Spleen (tissue), 11 donors: ENCODE results near the gene SUV39H2. TPM values are rescaled to one million over a fixed set of nuclear protein-coding genes. Genes with fewer than 3 reads are reported as not detected.

ENCODE experiments used
- DNase-seq: peaks from one replicate; pipeline ENCODE4 v3.0.0-alpha.2; 2020
- H3K27ac ChIP-seq, 8 donors: fragments of 200-600 bp; sonication (generic) in 7 of 8; 1 replicate in 4 of 8; 2 replicates in 4 of 8; pipeline versions ENCODE4 v1.5.0 to v1.8.0; 2016 to 2021; ENCODE audit warnings: inconsistent platforms in 4 of 8, mild to moderate bottlenecking in 4 of 8, moderate library complexity in 1 of 8
- H3K27me3 ChIP-seq, 7 donors: fragments of 200-600 bp; sonication (generic) in 6 of 7; replicated peaks in 1 of 7; 1 replicate in 4 of 7; 2 replicates in 3 of 7; pipeline versions ENCODE4 v1.5.0 to v1.8.0; 2016 to 2021; ENCODE audit warnings: inconsistent platforms in 3 of 7, mild to moderate bottlenecking in 1 of 7
- H3K36me3 ChIP-seq, 6 donors: fragments of 200-600 bp; sonication (generic) in 5 of 6; 1 replicate in 4 of 6; 2 replicates in 2 of 6; pipeline versions ENCODE4 v1.5.0 to v1.8.0; 2016 to 2021; ENCODE audit warnings: inconsistent platforms in 2 of 6
- H3K4me1 ChIP-seq, 6 donors: fragments of 200-600 bp; sonication (generic) in 5 of 6; 1 replicate in 3 of 6; 2 replicates in 3 of 6; pipeline versions ENCODE4 v1.5.0 to v1.8.0; 2016 to 2021; ENCODE audit warnings: inconsistent platforms in 3 of 6
- H3K4me3 ChIP-seq, 8 donors: fragments of 200-600 bp; sonication (generic) in 7 of 8; 1 replicate in 4 of 8; 2 replicates in 4 of 8; pipeline versions ENCODE4 v1.5.0 to v1.8.0; 2016 to 2021; ENCODE audit warnings: inconsistent platforms in 4 of 8, mild to moderate bottlenecking in 4 of 8, moderate library complexity in 2 of 8
- H3K9me3 ChIP-seq, 8 donors: fragments of 200-600 bp; sonication (generic) in 7 of 8; 1 replicate in 4 of 8; 2 replicates in 4 of 8; pipeline versions ENCODE4 v1.5.0 to v1.8.0; 2016 to 2021; ENCODE audit warnings: inconsistent platforms in 4 of 8
- CTCF ChIP-seq, 11 experiments: fragments of 200-600 bp in 7 of 11; fragments of 450-650 bp in 4 of 11; sonication (generic) in 4 of 11; IDR thresholded peaks in 8 of 11; conservative IDR thresholded peaks in 3 of 11; 1 replicate in 7 of 11; 2 replicates in 4 of 11; pipeline versions ENCODE4 v1.4.0 to v1.8.0; 2016 to 2021; ENCODE audit warnings: antibody characterized with exemption in 11 of 11, inconsistent platforms in 4 of 11, mild to moderate bottlenecking in 1 of 11
- POLR2A ChIP-seq, 3 donors: fragments of 450-650 bp; IDR thresholded peaks; one replicate each; pipeline ENCODE4 v1.5.1; 2017; ENCODE audit warnings: antibody characterized with exemption in 3 of 3, mild to moderate bottlenecking in 1 of 3
- POLR2AphosphoS5 ChIP-seq, 3 donors: sonication (generic); formaldehyde crosslinking; IDR thresholded peaks; one replicate each; pipeline ENCODE4 v1.5.1; 2017; ENCODE audit warnings: antibody characterized with exemption in 3 of 3
- WGBS, 5 donors: extraction: QIAGEN DNeasy Blood & Tissue Kit in 3 of 5; methylation state at CpG; one replicate each; pipeline versions ENCODE4 v1.1.5 to v1.1.7; 2013 to 2018; 5-methylcytosine and 5-hydroxymethylcytosine counted together
- intact Hi-C: fragments of 100-400 bp; cut with DNase I; formaldehyde crosslinking; loops from one replicate; pipeline ENCODE4 v1.15.0; 2023; ENCODE audit warnings: low total_unique reads
- polyA plus RNA-seq, 3 donors: library from polyadenylated mRNA; stranded (reverse); fragments of 200-250 nt; gene quantifications; one replicate each; pipeline ENCODE4 v1.2.1, GENCODE V29; 2013
- total RNA-seq, 7 donors: library from RNA; depleted of rRNA in 3 of 7; stranded (reverse); fragments of >200 nt in 3 of 7; fragmentation: NEBNext Ultra II Directional in 4 of 7; extraction: Animal tissue kit (Norgen Biotek cat#: 25700) in 4 of 7; gene quantifications; one replicate each; pipeline versions ENCODE4 v1.1.0 to v1.2.1, GENCODE V29; 2016 to 2021
- donor health status: healthy with polysubstance abuse.
- donor health status: DM: no; HTN: no; CAD: no; lungs with moderate emphysema.
- donor health status: DM: no; HTN: no; CAD: no.
- donor health status: Bipolar disorder and iron deficiency.
- donor health status: healthy.
- donor health status: DM: no; HTN: no; CAD: no.
- donor health status: DM: yes; HTN: yes; CAD: no.

Gene SUV39H2
- total and polyA plus RNA-seq, 10 donors, result 1.2 to 8.4 (median 4.4) TPM

GRCh38 chr10:14875941-14876340, 2.7 kb upstream of the SUV39H2 start:
- no peak for DNase-seq
- WGBS, 5 donors, result 85 to 95% (median 91%) methylated on average over 12 of the region's 12 CpGs
- no peak for TF ChIP-seq CTCF (IDR thresholded peaks at IDR 0.05 in 8 of 11, conservative IDR thresholded peaks at IDR 0.05 in 3 of 11)
- TF ChIP-seq POLR2AphosphoS5 (IDR thresholded peaks at IDR 0.05), result no peak
- no peak for TF ChIP-seq POLR2A (IDR thresholded peaks at IDR 0.05)
- no peak overlapping the region for H3K27ac ChIP-seq
- H3K4me3 ChIP-seq, result no peak overlapping the region
- peaks cover 14 to 42% (median 28%) of the 10 kb centered on the region in 6 donors for H3K4me1 ChIP-seq
- intact Hi-C loops, result no loop called here
- H3K27me3 ChIP-seq, result no peaks in the 10 kb centered on the region
- peaks cover 0 to 15% (median 4%) of the 10 kb centered on the region in 6 donors for H3K36me3 ChIP-seq
- no peaks in the 10 kb centered on the region for H3K9me3 ChIP-seq

- 93 to 97% (median 96%) methylated on average over 9 of the region's 9 CpGs for WGBS, 5 donors
These were observed 1.9 kb upstream of the SUV39H2 start for GRCh38 chr10:14876764-14877163.

GRCh38 chr10:14879124-14879927, 660 bp downstream of the SUV39H2 start:
- Histone ChIP-seq H3K27me3 (no peaks in the 10 kb centered on the region), H3K4me1 (peaks cover 14 to 42% (median 28%) of the 10 kb centered on the region in 6 donors), H3K27ac (peak overlapping the region; percentile 42 to 95 (median 94)), H3K9me3 (no peaks in the 10 kb centered on the region), H3K36me3 (no peaks in the 10 kb centered on the region), H3K4me3 (peak overlapping the region; percentile 87 to 100 (median 99))
- intact Hi-C loops, result no loop called here
- 0 to 2% (median 0%) methylated on average over 36 to 60 of the region's 60 CpGs for WGBS, 5 donors
- no peak for TF ChIP-seq POLR2A (IDR thresholded peaks at IDR 0.05)
- TF ChIP-seq POLR2AphosphoS5 (IDR thresholded peaks at IDR 0.05), result no peak
- no peak for TF ChIP-seq CTCF (IDR thresholded peaks at IDR 0.05 in 8 of 11, conservative IDR thresholded peaks at IDR 0.05 in 3 of 11)
- DNase-seq, result no peak

More at GRCh38 chr10:14876764-14877163, 1.9 kb upstream of the SUV39H2 start:
- Histone ChIP-seq H3K4me3 (peak overlapping the region in 2 of 8 donors; percentile 87 to 99), H3K27ac (peak overlapping the region in 2 of 8 donors; percentile 93 to 94), H3K36me3 (peaks cover 0 to 9% (median 2%) of the 10 kb centered on the region in 6 donors), H3K9me3 (no peaks in the 10 kb centered on the region), H3K27me3 (no peaks in the 10 kb centered on the region), H3K4me1 (peaks cover 14 to 42% (median 28%) of the 10 kb centered on the region in 6 donors)
- TF ChIP-seq POLR2A (IDR thresholded peaks at IDR 0.05) (no peak), POLR2AphosphoS5 (IDR thresholded peaks at IDR 0.05) (no peak), CTCF (IDR thresholded peaks at IDR 0.05 in 8 of 11, conservative IDR thresholded peaks at IDR 0.05 in 3 of 11) (no peak)
- intact Hi-C loops, result no loop called here
- no peak for DNase-seq

GRCh38 chr10:14879928-14880193, 1.2 kb downstream of the SUV39H2 start:
- H3K9me3 ChIP-seq, result no peaks in the 10 kb centered on the region
- intact Hi-C loops, result no loop called here
- DNase-seq, result no peak
- no peaks in the 10 kb centered on the region for H3K36me3 ChIP-seq
- peaks cover 14 to 42% (median 28%) of the 10 kb centered on the region in 6 donors for H3K4me1 ChIP-seq
- 0 to 10% (median 3%) methylated on average over 5 of the region's 5 CpGs for WGBS, 5 donors
- TF ChIP-seq POLR2A (IDR thresholded peaks at IDR 0.05) (no peak), CTCF (IDR thresholded peaks at IDR 0.05 in 8 of 11, conservative IDR thresholded peaks at IDR 0.05 in 3 of 11) (no peak), POLR2AphosphoS5 (IDR thresholded peaks at IDR 0.05) (no peak)
- no peaks in the 10 kb centered on the region for H3K27me3 ChIP-seq
- peak overlapping the region in 7 of 8 donors; percentile 87 to 100 (median 99) for H3K4me3 ChIP-seq
- no peak overlapping the region for H3K27ac ChIP-seq
